SK-N-MC (cell line): ENCODE data around the gene TBC1D1.

Experiments
- DNase-seq: peaks from one replicate; pipeline ENCODE4 v3.0.0-alpha.2; 2011; ENCODE audit warnings: low read depth, low spot score
- H3K27ac ChIP-seq: fragments of 200-600 bp; sonication (generic); 2 replicates; pipeline ENCODE4 v1.5.1; 2016; ENCODE audit warnings: mixed run types
- H3K36me3 ChIP-seq: fragments of 200-600 bp; sonication (generic); 2 replicates; pipeline ENCODE4 v1.6.1; 2017; ENCODE audit warnings: antibody characterized with exemption, low read length, mixed read lengths; ENCODE audit not compliant: insufficient read depth
- H3K4me3 ChIP-seq: fragments of 200-600 bp; sonication (generic); 2 replicates; pipeline ENCODE4 v1.5.1; 2016
- H3K9ac ChIP-seq: fragments of 200-600 bp; sonication (generic); 2 replicates; pipeline ENCODE4 v1.8.0; 2017; ENCODE audit warnings: mixed run types, mixed read lengths; ENCODE audit not compliant: insufficient read length
- H3K9me3 ChIP-seq: fragments of 200-600 bp; sonication (generic); 2 replicates; pipeline ENCODE4 v1.6.1; 2017; ENCODE audit warnings: low read depth, mild to moderate bottlenecking, antibody characterized with exemption, low read length, moderate library complexity, mixed read lengths
- EZH2 ChIP-seq: fragments of 200-600 bp; sonication (generic); IDR thresholded peaks from one replicate; pipeline ENCODE4 v1.6.1; 2017; ENCODE audit warnings: antibody characterized with exemption
- FOXP2 ChIP-seq: optimal IDR thresholded peaks from 2 replicates; pipeline ENCODE3; 2011; ENCODE audit warnings: mild to moderate bottlenecking, moderate library complexity; ENCODE audit not compliant: insufficient read depth; ENCODE audit errors: extremely low read length, control extremely low read depth
- POLR2AphosphoS5 ChIP-seq: IDR thresholded peaks from 2 replicates; pipeline ENCODE4 v1.6.1; 2012; ENCODE audit warnings: mild to moderate bottlenecking, low read depth, low read length, borderline replicate concordance

The TBC1D1 gene

DNA sequence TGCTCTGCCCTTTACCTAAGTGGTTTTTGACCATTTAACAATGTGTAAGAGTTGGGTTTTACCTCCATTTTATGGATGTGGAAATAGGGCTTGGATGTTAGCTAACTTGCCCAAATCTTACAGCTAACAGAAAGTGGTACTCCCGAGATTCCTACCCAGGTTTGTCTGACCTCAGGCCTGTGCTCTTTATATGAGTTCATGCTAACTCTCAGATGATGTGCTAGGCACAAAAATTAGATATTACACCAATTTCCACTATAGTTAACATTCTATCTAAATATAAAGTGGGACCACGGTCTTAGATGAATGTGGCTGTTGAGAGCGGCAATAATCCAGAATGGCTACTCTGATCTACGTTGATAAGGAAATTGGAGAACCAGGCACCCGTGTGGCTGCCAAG is 69.2 kb downstream of the TBC1D1 start, which contains the start of gene PTTG2:
TSS of gene PTTG2 (plus strand) at position 301 of the 400 bp plus-strand sequence. CDS start at position 338, 37 bp downstream.
- no peak for DNase-seq
- TF ChIP-seq FOXP2 (no peak), EZH2 (no peak), POLR2AphosphoS5 (no peak)
- H3K27ac ChIP-seq = no peak within 1 kb of the TSS
- H3K9me3 ChIP-seq = no peaks in the 10 kb centered on the region
- no peak within 1 kb of the TSS for H3K4me3 ChIP-seq
- H3K9ac ChIP-seq = no peak within 1 kb of the TSS
- H3K36me3 ChIP-seq = no peaks in the 10 kb centered on the region

DNA sequence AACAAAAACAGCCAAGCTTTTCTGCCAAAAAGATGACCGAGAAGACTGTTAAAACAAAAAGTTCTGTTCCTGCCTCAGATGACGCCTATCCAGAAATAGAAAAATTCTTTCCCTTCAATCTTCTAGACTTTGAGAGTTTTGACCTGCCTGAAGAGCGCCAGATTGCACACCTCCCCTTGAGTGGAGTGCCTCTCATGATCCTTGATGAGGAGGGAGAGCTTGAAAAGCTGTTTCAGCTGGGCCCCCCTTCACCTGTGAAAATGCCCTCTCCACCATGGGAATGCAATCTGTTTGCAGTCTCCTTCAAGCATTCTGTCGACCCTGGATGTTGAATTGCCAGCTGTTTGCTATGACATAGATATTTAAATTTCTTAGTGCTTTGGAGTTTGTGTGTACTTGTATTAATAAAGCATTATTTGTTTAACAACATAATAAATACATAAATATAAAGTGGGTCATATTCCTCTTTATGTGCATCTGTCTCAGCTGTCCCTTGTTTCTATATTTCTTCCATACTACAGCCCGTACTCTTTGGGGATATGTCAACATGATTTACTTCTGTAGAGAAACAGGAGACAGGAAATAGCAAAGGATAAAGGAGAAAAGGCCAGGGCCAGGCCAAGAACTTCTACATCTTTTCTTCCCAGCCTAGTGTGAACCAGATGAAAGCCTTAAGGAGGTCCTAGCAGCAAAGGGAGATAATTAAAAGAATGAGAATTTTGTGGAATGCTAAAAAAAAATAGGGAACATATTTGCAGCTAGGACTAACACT is 70.0 kb downstream of the TBC1D1 start:
- no peaks in the 10 kb centered on the region for H3K9me3 ChIP-seq
- no peak overlapping the region for H3K27ac ChIP-seq
- H3K4me3 ChIP-seq = no peak overlapping the region
- H3K36me3 ChIP-seq = no peaks in the 10 kb centered on the region
- no peak overlapping the region for H3K9ac ChIP-seq
- no peak for DNase-seq
- no peak for TF ChIP-seq FOXP2
- TF ChIP-seq EZH2 = no peak
- TF ChIP-seq POLR2AphosphoS5 = no peak

DNA sequence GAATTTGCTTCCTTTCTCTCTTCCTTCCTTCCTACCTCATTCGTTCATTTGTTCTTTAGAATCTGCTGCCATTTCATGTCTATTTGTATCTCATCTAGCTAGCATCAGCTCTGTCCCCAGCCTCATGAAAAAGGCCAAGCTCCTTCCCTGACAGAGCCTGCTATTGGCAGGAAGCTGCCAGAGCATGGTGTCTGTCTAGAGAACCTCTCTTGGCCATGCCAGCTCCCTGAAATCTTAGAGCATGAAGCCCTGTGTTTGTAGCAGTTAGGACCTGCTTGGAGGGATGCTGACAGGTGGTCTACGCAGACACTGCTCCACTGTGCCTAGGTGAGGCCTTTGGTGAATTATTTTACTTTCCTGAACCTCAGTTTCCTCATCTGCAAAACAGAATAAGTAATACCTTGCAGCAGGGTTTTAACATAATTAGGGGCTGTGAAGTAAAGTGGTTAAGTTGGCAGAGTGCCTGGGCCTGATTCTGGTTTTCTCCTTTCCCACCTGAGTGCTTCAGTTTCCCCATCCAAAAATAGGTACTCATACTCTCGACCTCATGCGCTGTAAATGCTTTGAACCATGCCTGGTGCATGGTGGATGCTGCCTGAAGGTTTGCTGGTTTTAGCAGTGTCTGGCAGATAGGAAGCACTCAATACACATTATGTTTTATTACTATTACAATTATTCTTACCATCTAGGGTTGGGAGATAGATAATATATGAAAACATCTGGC is 74.0 kb downstream of the TBC1D1 start:
- DNase-seq = no peak
- H3K9me3 ChIP-seq = no peaks in the 10 kb centered on the region
- no peak overlapping the region for H3K4me3 ChIP-seq
- no peaks in the 10 kb centered on the region for H3K36me3 ChIP-seq
- H3K9ac ChIP-seq = no peak overlapping the region
- no peak overlapping the region for H3K27ac ChIP-seq
- TF ChIP-seq POLR2AphosphoS5 (no peak), FOXP2 (no peak), EZH2 (no peak)

DNA sequence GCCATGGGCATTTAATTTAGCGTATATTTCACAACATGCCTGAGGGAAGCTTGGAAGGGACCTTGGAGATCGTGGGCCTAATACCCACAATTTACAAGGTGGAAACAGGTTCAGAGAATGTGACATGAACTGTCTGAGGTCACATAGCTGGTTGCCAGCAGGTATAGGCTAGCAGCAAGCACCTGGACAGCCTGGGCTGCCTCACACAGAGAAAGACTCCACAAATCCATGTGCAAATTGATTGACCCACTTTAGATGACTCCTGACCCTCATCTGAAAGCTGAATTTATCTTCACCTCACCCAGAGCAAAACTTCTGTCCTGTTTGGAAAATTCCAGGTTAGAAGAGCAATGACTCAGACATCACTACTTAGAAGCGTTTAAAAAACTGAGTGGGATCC is 75.2 kb downstream of the TBC1D1 start:
- no peak overlapping the region for H3K4me3 ChIP-seq
- DNase-seq = no peak
- no peak for TF ChIP-seq EZH2
- no peak for TF ChIP-seq POLR2AphosphoS5
- no peak for TF ChIP-seq FOXP2
- H3K27ac ChIP-seq = no peak overlapping the region
- no peak overlapping the region for H3K9ac ChIP-seq
- H3K9me3 ChIP-seq = no peaks in the 10 kb centered on the region; the same call in 1 of the 2 replicates
- no peaks in the 10 kb centered on the region for H3K36me3 ChIP-seq

DNA sequence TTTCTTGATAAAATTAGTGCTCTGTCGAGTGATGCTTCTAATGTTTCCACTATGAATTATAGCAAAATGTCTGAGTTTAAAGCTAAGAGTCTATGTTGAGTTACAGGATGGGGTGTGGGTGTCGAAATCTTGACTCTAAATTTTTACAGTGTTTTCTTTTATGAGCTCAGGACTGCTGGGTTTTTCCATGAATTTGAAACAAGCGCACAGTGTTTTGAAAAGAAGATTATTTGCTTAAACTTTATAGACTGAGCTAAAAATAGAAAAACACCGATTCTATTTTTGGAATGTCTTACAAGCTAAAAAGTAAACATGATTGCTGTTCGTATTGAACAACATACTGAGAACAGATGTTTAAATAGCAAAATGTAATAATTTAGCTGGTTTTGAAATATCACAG is 76.9 kb downstream of the TBC1D1 start:
- H3K27ac ChIP-seq = peak overlapping the region; percentile 73; the same call in 1 of the 2 replicates
- no peaks in the 10 kb centered on the region for H3K36me3 ChIP-seq
- DNase-seq = no peak
- TF ChIP-seq POLR2AphosphoS5 (no peak), EZH2 (no peak)
- peak overlapping the region; percentile 47 for H3K4me3 ChIP-seq
- peak overlapping the region; percentile 45 for H3K9ac ChIP-seq
- H3K9me3 ChIP-seq = no peaks in the 10 kb centered on the region; the same call in 1 of the 2 replicates

DNA sequence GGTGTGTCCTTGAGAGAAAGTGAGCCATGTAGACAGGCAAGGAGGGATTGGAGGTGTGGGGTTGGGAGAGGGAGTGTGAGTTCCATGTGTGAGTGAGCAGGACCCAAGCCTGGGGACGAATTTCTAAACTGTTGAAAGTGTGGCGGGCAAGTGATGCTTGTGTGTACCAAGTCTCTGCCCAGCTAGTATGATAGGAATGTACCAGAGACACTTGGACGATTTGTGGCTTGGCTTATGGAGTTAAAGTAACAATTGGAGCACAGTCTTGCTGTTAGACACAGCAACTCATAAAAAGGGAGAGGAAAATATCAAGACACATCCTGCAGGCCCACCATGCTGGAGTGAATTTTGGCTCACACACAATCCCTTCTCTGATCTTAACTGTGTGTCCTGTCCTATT is 77.9 kb downstream of the TBC1D1 start:
- Histone ChIP-seq H3K4me3 (no peak overlapping the region), H3K9me3 (no peaks in the 10 kb centered on the region; the same call in 1 of the 2 replicates), H3K27ac (no peak overlapping the region), H3K36me3 (no peaks in the 10 kb centered on the region), H3K9ac (no peak overlapping the region)
- TF ChIP-seq POLR2AphosphoS5 (no peak), EZH2 (no peak), FOXP2 (no peak)
- DNase-seq = no peak

DNA sequence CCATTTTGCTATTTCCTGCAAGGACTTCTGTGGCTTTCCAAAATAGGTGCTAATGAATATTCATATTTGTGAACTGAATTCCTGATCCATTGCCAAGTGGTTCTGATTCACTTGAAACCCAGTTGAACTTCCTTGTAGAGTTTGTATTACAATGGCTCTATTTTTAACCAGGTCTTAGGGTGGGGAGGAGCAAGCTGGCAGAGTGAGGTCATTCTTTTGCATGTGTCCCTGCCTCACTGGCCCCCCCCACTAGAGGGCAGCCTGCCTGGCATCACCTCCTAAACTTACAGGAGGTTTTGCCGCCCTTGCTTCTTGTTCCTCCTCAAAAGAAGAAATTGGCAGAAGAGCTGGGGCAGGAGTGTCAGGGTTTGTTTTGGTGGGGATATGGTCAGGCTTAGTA is 79.8 kb downstream of the TBC1D1 start:
- no peak overlapping the region for H3K27ac ChIP-seq
- TF ChIP-seq EZH2 (no peak), FOXP2 (no peak), POLR2AphosphoS5 (no peak)
- H3K9ac ChIP-seq = no peak overlapping the region
- no peaks in the 10 kb centered on the region; the same call in 1 of the 2 replicates for H3K9me3 ChIP-seq
- H3K36me3 ChIP-seq = no peaks in the 10 kb centered on the region
- no peak overlapping the region for H3K4me3 ChIP-seq
- no peak for DNase-seq

DNA sequence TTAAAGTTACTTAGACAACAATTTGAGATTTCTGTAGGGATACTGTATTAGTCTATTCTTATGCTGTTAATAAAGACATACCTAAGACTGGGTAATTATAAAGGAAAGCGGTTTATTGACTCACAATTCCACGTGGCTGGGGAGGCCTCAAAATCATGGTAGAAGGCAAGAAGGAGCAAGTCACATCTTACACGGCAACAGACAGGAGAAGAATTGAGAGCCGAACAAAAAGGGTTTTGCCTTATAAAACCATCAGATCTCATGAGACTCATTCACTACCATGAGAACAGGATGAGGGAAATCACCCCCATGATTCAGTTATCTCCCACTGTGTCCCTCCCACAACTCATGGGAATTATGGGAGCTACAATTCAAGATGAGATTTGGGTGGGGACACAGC is 80.3 kb downstream of the TBC1D1 start:
- no peak for DNase-seq
- H3K9me3 ChIP-seq = no peaks in the 10 kb centered on the region; the same call in 1 of the 2 replicates
- no peak for TF ChIP-seq FOXP2
- no peak for TF ChIP-seq EZH2
- no peak for TF ChIP-seq POLR2AphosphoS5
- H3K4me3 ChIP-seq = no peak overlapping the region
- no peak overlapping the region for H3K27ac ChIP-seq
- H3K9ac ChIP-seq = no peak overlapping the region
- no peaks in the 10 kb centered on the region for H3K36me3 ChIP-seq
